GM12865 (cell line): ENCODE results near the gene AP4M1.

ENCODE experiments used
- DNase-seq: peaks from one replicate; pipeline ENCODE4 v3.0.0; 2010; ENCODE audit warnings: low read depth
- H3K4me3 ChIP-seq: 2 replicates; pipeline ENCODE4 v1.5.1; 2011; ENCODE audit warnings: mild to moderate bottlenecking, low read depth, low read length, control low read depth
- TF ChIP-seq, protein P1 (sequence below): IDR thresholded peaks from 2 replicates; pipeline ENCODE4 v1.5.1; 2011; ENCODE audit warnings: low read length, control low read depth, low read depth, inconsistent platforms; ENCODE audit not compliant: insufficient read depth; ENCODE audit errors: missing control alignments

Gene AP4M1

DNA sequence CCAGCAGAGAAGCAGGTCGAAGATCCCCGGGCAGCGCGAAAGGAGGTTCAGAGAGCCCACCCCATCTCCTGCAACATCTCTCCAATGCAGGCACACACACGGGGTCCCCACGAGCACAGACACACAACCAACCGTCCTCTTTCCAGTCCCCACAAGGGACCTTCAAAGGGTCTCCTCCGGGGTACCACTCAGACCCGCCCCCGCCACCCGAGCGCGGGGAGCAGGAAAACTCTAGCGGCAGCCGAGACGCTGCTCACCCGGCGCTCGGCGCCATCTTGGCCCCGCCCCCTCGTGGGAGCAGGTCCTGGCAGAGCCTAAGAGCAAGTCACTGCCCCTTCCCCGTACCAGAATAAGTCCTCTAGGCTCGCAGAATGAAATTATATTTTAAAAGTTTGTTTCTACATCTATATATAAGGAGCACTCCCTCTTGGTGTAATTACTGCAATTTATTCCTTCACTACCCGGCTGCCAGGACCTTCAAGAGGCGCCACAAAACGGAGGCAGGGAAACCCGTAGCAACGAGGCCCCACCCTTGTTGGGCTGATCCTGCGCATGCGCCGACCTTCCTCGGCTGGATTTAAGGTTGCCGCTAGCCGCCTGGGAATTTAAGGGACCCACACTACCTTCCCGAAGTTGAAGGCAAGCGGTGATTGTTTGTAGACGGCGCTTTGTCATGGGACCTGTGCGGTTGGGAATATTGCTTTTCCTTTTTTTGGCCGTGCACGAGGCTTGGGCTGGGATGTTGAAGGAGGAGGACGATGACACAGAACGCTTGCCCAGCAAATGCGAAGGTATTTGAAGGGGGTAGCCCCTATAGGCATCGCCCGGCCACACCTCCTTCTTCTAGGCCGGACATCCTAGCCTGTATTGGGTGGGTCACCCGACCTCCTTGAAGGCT is 17.9 kb downstream of the AP4M1 start, which contains the start of the genes CNPY4 and TAF6:
Gene CNPY4 (plus strand): TSS at position 563 of the 898 bp plus-strand sequence. CDS start 111 bp downstream, at position 674.
Gene TAF6 (minus strand): TSS at position 287 of the 898 bp plus-strand sequence. CDS start 5,149 bp downstream, outside the sequence.
- peak within 1 kb of the TSS; percentile 99 for H3K4me3 ChIP-seq
- DNase-seq: peak; percentile 97
- TF ChIP-seq, protein P1, sequence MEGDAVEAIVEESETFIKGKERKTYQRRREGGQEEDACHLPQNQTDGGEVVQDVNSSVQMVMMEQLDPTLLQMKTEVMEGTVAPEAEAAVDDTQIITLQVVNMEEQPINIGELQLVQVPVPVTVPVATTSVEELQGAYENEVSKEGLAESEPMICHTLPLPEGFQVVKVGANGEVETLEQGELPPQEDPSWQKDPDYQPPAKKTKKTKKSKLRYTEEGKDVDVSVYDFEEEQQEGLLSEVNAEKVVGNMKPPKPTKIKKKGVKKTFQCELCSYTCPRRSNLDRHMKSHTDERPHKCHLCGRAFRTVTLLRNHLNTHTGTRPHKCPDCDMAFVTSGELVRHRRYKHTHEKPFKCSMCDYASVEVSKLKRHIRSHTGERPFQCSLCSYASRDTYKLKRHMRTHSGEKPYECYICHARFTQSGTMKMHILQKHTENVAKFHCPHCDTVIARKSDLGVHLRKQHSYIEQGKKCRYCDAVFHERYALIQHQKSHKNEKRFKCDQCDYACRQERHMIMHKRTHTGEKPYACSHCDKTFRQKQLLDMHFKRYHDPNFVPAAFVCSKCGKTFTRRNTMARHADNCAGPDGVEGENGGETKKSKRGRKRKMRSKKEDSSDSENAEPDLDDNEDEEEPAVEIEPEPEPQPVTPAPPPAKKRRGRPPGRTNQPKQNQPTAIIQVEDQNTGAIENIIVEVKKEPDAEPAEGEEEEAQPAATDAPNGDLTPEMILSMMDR: no peak

DNA sequence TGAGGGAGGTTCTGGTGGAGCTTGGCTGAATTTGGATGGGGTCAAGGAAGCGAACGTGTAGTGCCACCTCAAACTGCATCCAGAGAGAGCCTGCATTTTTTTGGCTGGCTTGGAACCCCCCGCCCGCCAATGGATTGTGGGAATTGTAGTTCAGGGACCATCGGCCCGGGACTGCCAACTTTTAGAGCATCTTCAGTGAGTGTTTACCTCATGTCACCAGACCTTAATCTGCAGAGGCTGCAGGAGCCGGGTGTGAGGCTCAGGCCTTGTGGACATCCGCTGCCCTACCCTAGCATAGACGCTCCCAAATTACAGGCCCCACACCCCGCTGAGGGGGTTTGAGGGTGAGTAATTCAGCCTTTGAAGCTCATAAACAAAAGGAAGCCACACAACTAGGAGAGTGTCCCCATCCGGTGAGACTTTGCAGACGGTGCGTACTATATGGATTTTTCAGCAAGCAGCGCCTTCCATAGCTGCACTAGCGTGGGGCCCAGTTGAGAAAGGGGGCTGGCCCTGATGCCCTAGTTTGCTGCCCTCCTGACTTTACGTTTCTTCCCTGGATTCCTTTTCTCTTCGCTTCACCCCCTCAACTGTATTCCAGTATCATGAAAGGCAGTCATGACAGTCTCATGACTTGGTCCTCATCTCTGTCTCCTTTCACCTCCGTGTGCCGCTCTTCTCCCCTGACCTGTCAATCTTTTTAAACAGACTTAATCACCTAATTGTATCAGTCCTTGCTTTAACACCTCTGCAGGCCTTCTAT is 18.7 kb downstream of the AP4M1 start:
- TF ChIP-seq, protein P1: no peak
- DNase-seq: peak; percentile 71
- peak overlapping the region; percentile 99 for H3K4me3 ChIP-seq

DNA sequence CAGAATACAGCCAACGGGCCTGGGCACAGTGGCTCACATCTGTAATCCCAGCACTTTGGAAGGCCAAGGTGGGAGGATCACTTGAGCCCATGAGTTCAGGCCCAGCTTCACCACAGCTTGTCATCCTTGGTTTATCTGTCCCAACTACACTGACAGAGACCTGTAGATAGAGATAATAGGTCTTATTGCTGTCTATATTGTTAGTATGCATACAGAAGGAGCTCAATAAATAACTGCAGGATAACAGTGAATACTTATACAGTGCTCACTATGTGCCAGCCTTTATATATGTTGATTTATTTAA is 19.2 kb downstream of the AP4M1 start:
- no peak for DNase-seq
- no peak overlapping the region for H3K4me3 ChIP-seq
- TF ChIP-seq, protein P1: no peak

DNA sequence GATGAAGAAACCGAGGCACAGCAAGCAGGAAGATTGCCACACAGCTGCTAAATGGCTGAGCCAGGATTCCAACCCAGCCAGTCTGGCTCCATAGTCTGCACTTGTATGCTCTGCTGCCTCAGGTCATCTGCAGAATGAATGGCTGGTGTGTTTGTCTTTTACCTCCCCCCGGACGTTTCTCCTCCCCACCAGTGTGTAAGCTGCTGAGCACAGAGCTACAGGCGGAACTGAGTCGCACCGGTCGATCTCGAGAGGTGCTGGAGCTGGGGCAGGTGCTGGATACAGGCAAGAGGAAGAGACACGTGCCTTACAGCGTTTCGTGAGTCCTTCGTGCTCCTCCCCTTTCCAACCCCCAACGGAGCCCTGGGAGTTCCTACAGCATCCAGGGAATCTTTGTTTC is 20.6 kb downstream of the AP4M1 start:
- TF ChIP-seq, protein P1: no peak
- DNase-seq: no peak
- H3K4me3 ChIP-seq: no peak overlapping the region

DNA sequence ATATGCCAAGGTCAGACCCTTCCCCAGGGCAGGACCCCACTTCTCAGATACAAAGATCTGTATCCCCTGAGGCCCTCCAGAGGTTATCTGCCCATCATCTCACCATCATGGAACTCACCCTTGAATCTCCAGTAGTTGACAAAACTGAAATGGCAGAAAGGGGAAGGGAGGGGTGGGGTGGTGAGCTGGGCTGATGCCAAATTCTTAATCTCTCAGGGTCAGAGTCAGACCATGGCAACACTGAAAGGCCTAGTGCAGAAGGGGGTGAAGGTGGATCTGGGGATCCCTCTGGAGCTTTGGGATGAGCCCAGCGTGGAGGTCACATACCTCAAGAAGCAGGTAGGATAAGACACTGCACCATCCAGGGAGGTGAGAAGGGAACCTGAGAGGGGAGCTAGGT is 21.1 kb downstream of the AP4M1 start:
- TF ChIP-seq, protein P1: no peak
- H3K4me3 ChIP-seq: no peak overlapping the region
- DNase-seq: no peak

DNA sequence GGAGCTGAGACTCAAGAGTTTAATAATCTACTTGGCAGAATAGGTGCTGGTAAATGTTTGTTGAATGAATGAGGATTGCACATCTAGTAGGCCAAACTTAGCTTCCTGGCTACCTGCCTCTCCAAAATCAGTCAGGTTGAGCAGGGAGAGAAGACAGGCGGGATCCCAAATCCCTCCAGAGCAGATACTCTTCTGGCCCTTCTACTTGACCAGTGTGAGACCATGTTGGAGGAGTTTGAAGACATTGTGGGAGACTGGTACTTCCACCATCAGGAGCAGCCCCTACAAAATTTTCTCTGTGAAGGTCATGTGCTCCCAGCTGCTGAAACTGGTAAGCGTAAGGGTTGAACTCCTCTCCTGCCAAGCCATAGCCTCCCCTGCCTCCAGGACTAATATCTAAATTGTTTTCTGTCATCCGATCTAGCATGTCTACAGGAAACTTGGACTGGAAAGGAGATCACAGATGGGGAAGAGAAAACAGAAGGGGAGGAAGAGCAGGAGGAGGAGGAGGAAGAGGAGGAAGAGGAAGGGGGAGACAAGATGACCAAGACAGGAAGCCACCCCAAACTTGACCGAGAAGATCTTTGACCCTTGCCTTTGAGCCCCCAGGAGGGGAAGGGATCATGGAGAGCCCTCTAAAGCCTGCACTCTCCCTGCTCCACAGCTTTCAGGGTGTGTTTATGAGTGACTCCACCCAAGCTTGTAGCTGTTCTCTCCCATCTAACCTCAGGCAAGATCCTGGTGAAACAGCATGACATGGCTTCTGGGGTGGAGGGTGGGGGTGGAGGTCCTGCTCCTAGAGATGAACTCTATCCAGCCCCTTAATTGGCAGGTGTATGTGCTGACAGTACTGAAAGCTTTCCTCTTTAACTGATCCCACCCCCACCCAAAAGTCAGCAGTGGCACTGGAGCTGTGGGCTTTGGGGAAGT is 23.1 kb downstream of the AP4M1 start:
- no peak for DNase-seq
- TF ChIP-seq, protein P1: no peak
- no peak overlapping the region for H3K4me3 ChIP-seq
